Heart right ventricle (tissue), 16 donors: ENCODE data around the gene COA4. TPM values are rescaled to one million over a fixed set of nuclear protein-coding genes. Genes with fewer than 3 reads are reported as not detected.

Experiments
- ATAC-seq, 8 donors: fragments of 200-7000 bp; cut with Tn5 transposase; one replicate each; pipeline ENCODE4 v1.9.1; 2020; ENCODE audit warnings: mild to moderate bottlenecking in 8 of 8, moderate library complexity in 8 of 8, moderate number of reproducible peaks in 1 of 8
- DNase-seq, 2 donors: peaks; one replicate each; pipeline ENCODE4 v3.0.0-alpha.2; 2020
- H3K27ac ChIP-seq, 10 donors: fragments of 200-600 bp; sonication (generic) in 2 of 10; one replicate each; pipeline versions ENCODE4 v1.5.0 to v1.8.0; 2020 to 2022; ENCODE audit warnings: mild to moderate bottlenecking in 3 of 10
- H3K27me3 ChIP-seq, 7 donors: fragments of 200-600 bp; one replicate each; pipeline ENCODE4 v1.8.0; 2021 to 2022; ENCODE audit warnings: mild to moderate bottlenecking in 2 of 7
- H3K36me3 ChIP-seq, 9 donors: fragments of 200-600 bp; sonication (generic) in 1 of 9; one replicate each; pipeline versions ENCODE4 v1.5.0 to v1.8.0; 2020 to 2022; ENCODE audit warnings: mild to moderate bottlenecking in 2 of 9
- H3K4me1 ChIP-seq, 9 donors: fragments of 200-600 bp; sonication (generic) in 1 of 9; one replicate each; pipeline versions ENCODE4 v1.5.0 to v1.8.0; 2020 to 2022; ENCODE audit warnings: mild to moderate bottlenecking in 4 of 9
- H3K4me3 ChIP-seq, 10 donors: fragments of 200-600 bp; sonication (generic) in 2 of 10; one replicate each; pipeline versions ENCODE4 v1.5.0 to v1.8.0; 2020 to 2022; ENCODE audit warnings: mild to moderate bottlenecking in 7 of 10, moderate library complexity in 2 of 10
- H3K9me3 ChIP-seq, 11 donors: fragments of 200-600 bp in 10 of 11; sonication (generic) in 2 of 11; one replicate each; pipeline versions ENCODE4 v1.5.0 to v1.8.0; 2013 to 2022; ENCODE audit warnings: mild to moderate bottlenecking in 2 of 11, control low read depth in 1 of 11, moderate library complexity in 1 of 11
- CTCF ChIP-seq, 9 donors: fragments of 200-600 bp; sonication (generic) in 2 of 9; IDR thresholded peaks; one replicate each; pipeline versions ENCODE4 v1.5.0 to v1.8.0; 2021 to 2022; ENCODE audit warnings: antibody characterized with exemption in 9 of 9, mild to moderate bottlenecking in 5 of 9, moderate library complexity in 1 of 9
- WGBS, 2 donors: extraction: QIAGEN DNeasy Blood & Tissue Kit; methylation state at CpG; one replicate each; pipeline ENCODE4 v1.1.7; 2013; ENCODE audit warnings: inconsistent platforms in 1 of 2; 5-methylcytosine and 5-hydroxymethylcytosine counted together
- intact Hi-C, 10 donors: fragments of 100-400 bp; cut with DNase I; formaldehyde crosslinking; loops; one replicate each; pipeline versions ENCODE4 v1.11.1 to v1.14.2; 2022
- polyA plus RNA-seq, 2 donors: library from polyadenylated mRNA; stranded (reverse); fragments of 200-250 nt; gene quantifications; one replicate each; pipeline ENCODE4 v1.2.3, GENCODE V29; 2013
- total RNA-seq, 10 donors: library from RNA; stranded (reverse); fragmentation: NEBNext Ultra II Directional in 3 of 10; extraction: Animal tissue kit (Norgen Biotek cat#: 25700) in 3 of 10; gene quantifications; one replicate each; pipeline versions ENCODE4 v1.2.1 to v1.2.4, GENCODE V29; 2021 to 2023
- donor health status: Arrhythmogenic right ventricular cardiomyopathy.
- donor health status: ischemic (EF 13 %, LVEDD 7.1; RV severe dilation, severe dysfunction).
- donor health status: healthy with polysubstance abuse.
- donor health status: DM: no; HTN: yes; CAD: no.
- donor health status: DM: no; HTN: no; CAD: no.
- donor health status: ischemic (EF 25% LVEDD 6.9; RV normal size, moderate dysfunction).
- donor health status: ischemic (EF 25% LVEDD 5.7; RV mildly dilated, moderate dysfunction).
- donor health status: healthy.
- donor health status: DM: yes; HTN: yes; CAD: no.
- donor health status: Ischemic cardiomyopathy.
- donor health status: ischemic (EF 35%, LVEDD 5.7; RV mildly dilated, moderate dysfunction).
- donor health status: nonischemic (EF 11% LVEDD 7.7; RV severe dilation, severe dysfunction).
- donor health status: DM: yes; HTN: yes; CAD: no.
- donor health status: PGD.
- donor health status: ischemic (EF 29% LVEDD 5.4; RV normal size, mild dysfunction).
- donor health status: nonischemic (EF 23%, LVEDD 6.1; RV moderate dilation, normal function).

Gene COA4
- total and polyA plus RNA-seq, 12 donors, result 42.3 to 129 (median 53.6) TPM

GRCh38 chr11:73866586-73866996 is 10.1 kb downstream of the COA4 start:
- Histone ChIP-seq H3K27me3 (no peaks in the 10 kb centered on the region), H3K27ac (peak overlapping the region in 7 of 10 donors; percentile 5 to 67 (median 39)), H3K36me3 (peaks cover 0 to 72% (median 12%) of the 10 kb centered on the region in 9 donors), H3K4me1 (peaks cover 0 to 18% (median 10%) of the 10 kb centered on the region in 9 donors), H3K9me3 (no peaks in the 10 kb centered on the region), H3K4me3 (no peak overlapping the region)
- ATAC-seq (peak in 7 of 8 donors; percentile 42 to 89 (median 59)), DNase-seq (no peak)
- TF ChIP-seq CTCF (IDR thresholded peaks at IDR 0.05), result no peak
- WGBS, 2 donors, result 50 to 57% methylated on average over 2 of the region's 2 CpGs
- intact Hi-C loops, result no loop called here

GRCh38 chr11:73866095-73866579 is 10.5 kb downstream of the COA4 start:
- H3K9me3 ChIP-seq, result no peaks in the 10 kb centered on the region
- H3K4me1 ChIP-seq, result peaks cover 0 to 18% (median 10%) of the 10 kb centered on the region in 9 donors
- 81 to 89% methylated on average over 5 of the region's 5 CpGs for WGBS, 2 donors
- DNase-seq, result no peak
- peak overlapping the region in 7 of 10 donors; percentile 5 to 67 (median 39) for H3K27ac ChIP-seq
- H3K27me3 ChIP-seq, result no peaks in the 10 kb centered on the region
- intact Hi-C loops, result no loop called here
- no peak overlapping the region for H3K4me3 ChIP-seq
- peaks cover 0 to 72% (median 8%) of the 10 kb centered on the region in 9 donors for H3K36me3 ChIP-seq
- ATAC-seq, result peak in 4 of 8 donors; percentile 13 to 54 (median 40)
- TF ChIP-seq CTCF (IDR thresholded peaks at IDR 0.05), result no peak

GRCh38 chr11:73862986-73863385 is 13.7 kb downstream of the COA4 start:
- no peak overlapping the region for H3K27ac ChIP-seq
- DNase-seq, result no peak
- no peak for ATAC-seq
- intact Hi-C loops, result no loop called here
- H3K4me1 ChIP-seq, result peaks cover 0 to 18% (median 10%) of the 10 kb centered on the region in 9 donors
- no peaks in the 10 kb centered on the region for H3K27me3 ChIP-seq
- H3K36me3 ChIP-seq, result peaks cover 0 to 64% (median 8%) of the 10 kb centered on the region in 9 donors
- H3K4me3 ChIP-seq, result no peak overlapping the region
- TF ChIP-seq CTCF (IDR thresholded peaks at IDR 0.05), result no peak
- WGBS, 2 donors, result 63 to 79% methylated on average over 4 of the region's 4 CpGs
- H3K9me3 ChIP-seq, result no peaks in the 10 kb centered on the region

GRCh38 chr11:73860202-73860601 is 16.4 kb downstream of the COA4 start:
- Histone ChIP-seq H3K4me3 (no peak overlapping the region), H3K9me3 (no peaks in the 10 kb centered on the region), H3K36me3 (peaks cover 0 to 62% (median 8%) of the 10 kb centered on the region in 9 donors), H3K27me3 (no peaks in the 10 kb centered on the region), H3K27ac (no peak overlapping the region), H3K4me1 (peaks cover 0 to 16% (median 3%) of the 10 kb centered on the region in 9 donors)
- no peak for TF ChIP-seq CTCF (IDR thresholded peaks at IDR 0.05)
- DNase-seq (no peak), ATAC-seq (no peak)
- intact Hi-C loops, result no loop called here
- WGBS, 2 donors, result 69 to 73% methylated on average over 2 of the region's 2 CpGs
